Epidermal melanocyte (primary cell): ENCODE measurements around the gene MAN1C1.
"Not testable (repeated sequence)": the region's sequence is repeated elsewhere in the genome, so short reads cannot be mapped to it uniquely, and the experiment has no call there.

ENCODE experiments used
- DNase-seq: peaks from one replicate; pipeline ENCODE4 v3.0.0; 2011; ENCODE audit warnings: low spot score; ENCODE audit not compliant: insufficient read length

The MAN1C1 gene

DNA sequence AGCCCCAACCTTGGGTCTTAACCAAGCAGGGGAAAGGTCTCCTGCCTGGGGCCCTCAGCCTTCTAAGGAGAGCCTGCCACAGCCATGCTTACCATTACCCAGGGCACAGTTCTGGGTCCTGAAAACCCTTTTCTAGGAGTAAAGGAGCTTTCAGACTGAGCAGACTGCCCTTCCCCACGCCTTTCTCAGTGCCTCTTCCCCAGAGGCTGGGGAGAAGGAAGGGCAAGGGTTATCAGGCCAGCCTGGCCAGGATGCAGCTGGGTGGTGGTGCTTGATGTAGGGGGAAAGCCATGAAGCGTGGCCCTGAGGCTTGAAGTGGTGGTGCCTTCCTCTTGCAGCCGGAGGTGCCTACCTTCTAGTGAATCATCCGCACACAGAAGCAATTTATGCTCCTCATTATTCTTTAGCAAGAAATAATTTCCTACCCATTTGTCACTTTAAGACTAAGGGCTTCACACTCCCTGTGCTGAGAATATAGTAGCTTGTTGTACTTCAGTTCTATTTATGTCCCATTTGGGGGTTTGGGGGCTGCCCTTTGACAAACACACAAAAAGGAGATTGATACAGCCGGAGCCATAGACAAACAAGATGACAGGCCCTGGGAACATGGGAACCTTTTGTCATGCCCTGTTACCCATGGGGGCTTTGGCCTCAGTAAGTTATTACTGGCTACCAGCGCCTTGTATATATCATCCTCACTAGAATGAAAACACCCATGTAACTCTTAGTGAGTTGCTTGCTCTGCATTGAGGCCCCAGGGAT is 40.7 kb downstream of the MAN1C1 start:
- no peak for DNase-seq

GRCh38 chr1:25657883-25658760 is 41.5 kb downstream of the MAN1C1 start:
- no peak for DNase-seq

- DNase-seq = no peak
Observed at GRCh38 chr1:25658791-25659431, 42.3 kb downstream of the MAN1C1 start.

DNA sequence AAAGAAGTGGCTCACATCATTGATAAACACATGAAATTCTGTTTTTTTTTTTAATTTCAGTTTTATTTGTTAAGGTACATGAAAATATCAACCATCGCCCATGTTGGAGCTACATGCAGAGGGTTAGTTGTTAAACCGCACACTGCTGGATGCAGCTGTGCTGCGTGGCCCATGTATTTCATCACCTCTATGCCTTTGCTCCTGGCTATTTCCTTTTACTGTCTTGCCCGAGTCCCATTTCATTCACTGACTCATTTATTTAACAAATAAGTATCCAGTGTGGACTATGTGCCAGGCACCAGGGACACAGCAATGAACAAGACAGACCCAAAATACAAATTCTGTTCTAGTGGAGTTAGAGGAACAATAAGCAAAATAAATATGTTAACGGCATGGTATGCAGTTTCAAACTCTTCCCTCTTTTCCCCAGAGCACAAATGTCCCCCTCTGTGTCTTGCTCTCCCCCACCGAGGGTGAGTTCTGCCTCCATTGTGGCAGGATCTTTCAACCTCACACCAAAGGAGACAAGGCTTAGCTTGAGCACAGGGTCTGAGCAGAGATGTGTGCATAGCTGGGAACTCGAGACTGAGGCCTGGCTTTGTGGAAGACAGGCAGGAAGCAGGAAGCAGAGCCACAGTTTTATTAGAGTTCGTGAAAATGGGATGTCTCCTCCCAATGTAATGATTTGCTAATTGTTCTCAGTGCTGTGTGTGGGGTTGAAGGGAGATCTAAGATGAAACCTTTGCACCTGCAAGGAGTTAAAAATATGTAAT is 44.6 kb downstream of the MAN1C1 start:
- DNase-seq = no peak

- DNase-seq = no peak
Observed at GRCh38 chr1:25662061-25662460, 45.5 kb downstream of the MAN1C1 start.

- not testable (repeated sequence) for DNase-seq
Observed at GRCh38 chr1:25662959-25663358, 46.4 kb downstream of the MAN1C1 start.

DNA sequence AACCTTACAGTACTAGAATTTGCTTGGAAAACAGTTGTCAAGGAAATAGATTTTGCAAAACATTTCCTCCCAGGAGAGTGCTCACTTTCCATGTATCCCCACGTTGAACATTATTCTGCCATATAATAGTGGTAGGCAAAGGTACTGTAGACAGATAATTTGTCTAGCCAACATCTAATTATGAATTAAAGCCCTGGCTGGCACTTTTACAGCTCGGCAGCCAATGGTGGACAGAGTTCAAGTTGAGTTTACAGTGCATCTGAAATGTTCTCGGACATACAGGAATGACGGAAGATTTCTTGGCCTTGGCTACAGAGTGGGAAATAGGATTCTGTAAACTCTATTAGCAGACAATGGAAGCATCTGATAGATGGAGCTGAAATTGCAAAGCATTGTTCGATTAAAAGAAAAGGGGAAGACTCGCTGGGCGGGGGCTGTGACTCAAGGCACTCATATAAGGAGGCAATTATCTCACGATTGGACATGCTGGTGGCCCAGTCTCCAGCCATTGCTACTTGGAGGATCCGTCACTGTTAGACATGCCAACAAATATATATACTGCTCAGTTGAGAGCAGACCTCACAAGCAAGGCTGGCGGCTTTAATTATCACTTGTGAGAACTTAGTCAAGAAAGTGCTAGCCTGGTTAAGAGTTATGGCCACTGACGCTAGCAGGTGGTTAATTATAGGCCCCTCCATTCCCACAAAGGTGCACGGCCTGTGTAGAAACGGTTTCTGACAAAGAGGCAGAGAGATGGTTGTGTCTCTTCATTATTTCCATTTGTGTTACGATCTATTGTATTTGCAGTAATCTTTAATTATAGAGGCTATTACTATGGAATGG is 48.0 kb downstream of the MAN1C1 start:
- DNase-seq = no peak

DNA sequence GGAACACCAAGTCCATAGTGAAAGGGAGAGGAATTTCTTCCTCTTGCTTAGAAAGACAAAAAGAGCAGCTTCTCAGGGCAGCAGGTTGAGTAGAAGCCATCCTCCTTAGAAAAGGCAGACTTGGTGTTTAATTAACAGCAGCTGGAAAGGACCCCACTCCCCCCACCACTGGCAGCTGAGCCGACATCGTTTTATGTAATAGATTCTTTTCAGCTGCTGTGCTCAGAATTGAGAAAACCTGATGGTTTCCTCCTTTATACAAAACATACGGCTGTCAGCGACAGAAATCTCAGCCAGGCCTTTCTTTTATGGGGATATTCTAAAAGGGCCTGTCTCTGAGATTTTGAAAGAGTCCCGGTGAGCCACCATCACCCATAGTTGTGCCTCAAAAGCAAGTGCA is 49.9 kb downstream of the MAN1C1 start:
- DNase-seq = no peak

DNA sequence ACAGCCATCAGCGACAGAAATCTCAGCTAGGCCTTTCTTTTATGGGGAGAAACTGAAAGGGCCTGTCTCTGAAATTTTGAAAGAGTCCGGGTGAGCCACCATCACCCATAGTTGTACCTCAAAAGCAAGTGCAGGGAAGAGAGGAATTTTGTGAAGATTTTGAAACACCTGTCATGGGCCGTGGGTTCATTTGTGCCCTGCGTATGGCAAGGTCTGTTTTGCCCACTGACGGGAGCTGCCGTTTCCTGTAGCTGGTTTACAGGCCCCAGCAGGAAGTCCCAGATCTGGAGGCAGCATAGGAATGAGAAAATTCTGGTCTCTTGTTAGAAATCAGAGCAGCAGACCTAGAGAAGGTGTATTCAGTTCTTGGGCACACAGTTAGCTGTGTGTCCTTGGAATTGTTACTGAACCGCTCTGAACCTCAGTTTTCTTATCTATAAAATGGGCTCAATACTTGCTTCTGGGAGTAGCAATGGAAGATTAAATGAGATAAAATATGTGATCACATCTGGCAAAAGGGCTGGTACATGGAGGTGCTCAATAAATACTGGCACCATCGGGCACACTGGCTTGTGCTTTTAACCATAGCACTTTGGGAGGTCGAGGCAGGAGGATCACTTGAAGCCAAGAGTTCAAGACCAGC is 52.5 kb downstream of the MAN1C1 start:
- no peak for DNase-seq

DNA sequence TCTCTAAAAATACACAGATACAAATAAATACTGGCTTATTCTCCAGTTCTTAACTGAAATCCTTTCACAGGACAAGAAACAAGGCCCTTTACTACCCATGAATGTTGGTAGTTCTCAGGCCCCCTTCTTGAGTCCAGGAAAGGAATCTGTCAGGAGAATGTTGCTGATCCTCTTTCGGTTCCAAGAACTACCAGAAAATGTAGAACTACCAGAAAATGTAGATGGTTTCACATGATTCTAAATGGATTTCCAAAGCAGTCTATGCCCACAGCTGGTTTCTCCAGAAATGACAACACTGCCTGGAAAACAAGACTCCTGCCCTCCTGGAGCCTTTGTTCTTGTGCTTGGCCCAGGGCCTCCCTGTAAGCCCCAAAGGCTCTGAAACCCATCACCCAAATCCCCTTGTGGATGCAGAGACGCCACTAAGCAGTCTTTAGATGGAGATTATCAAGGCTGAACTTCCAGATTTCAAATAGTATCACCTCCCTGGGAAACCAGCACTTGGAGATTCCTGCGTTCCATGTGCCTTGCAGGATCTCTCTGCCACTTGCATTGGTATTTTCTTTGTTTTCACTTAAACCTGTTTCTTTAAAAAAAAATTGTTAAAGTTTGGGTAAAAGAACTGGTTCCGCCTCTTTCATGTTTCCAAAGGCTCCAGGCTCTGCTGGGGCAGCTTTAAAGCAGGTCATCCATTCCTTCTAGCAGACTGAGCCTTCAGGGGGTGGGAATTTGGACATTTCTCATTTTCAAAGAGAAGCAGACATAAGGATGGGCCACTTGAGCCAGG is 53.4 kb downstream of the MAN1C1 start:
- DNase-seq = no peak

- no peak for DNase-seq
Observed at GRCh38 chr1:25671929-25672328, 55.3 kb downstream of the MAN1C1 start.

GRCh38 chr1:25672763-25673409 is 56.3 kb downstream of the MAN1C1 start:
- no peak for DNase-seq

- DNase-seq = no peak
Observed at GRCh38 chr1:25673456-25673855, 56.9 kb downstream of the MAN1C1 start.

DNA sequence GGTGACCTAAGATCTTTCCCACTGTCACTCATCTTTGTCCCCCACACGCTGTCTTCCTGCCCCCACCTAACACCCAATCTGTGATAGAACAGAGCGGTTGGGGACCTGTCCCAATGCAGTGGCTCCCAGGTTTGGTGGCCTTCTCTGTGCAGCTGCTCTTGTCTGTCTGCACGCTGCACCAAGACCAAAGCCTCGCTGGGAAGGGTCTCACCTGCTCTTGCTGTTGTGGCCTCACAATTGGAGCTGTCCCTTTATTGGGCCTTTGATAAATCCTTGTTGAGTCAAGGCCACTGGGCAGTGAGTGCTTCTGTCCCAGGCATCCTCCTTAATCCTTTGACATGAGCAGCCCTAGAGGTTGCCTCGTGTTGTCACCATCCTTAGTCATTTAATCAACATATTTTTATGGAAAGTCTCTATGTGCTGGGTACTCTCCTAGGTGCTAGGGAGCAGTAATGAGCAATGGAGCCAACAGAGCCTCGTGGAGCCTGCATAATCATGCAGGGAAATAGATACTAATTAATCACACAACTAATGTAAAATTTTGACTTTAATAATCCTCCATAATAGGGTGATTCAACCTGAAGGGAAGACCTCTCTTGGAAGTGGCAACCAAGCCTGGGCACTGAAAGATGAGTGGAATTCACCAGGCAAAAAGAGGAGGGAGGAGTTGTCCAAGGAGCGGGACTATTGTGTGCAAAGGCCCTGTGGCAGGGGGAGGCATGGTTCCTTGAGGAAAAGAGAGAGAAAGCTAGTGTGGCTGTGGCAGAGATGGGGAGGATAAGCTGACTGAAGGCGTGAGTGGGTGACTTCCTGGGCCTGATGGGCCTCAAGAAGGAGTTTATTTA is 57.6 kb downstream of the MAN1C1 start:
- DNase-seq = no peak

DNA sequence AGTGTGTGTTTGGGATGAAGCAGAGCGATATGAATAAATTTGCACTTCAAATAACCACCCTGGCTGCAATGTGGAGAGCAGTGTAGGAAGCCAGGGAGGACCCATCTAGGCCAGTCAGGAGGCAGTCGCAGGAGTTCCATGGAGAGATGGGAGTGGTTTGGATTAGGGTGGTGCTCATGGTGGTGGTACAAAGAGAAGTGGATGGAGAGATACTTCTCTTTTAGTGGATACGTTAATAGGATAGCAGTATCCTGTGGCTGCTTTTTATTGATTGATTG is 58.2 kb downstream of the MAN1C1 start:
- no peak for DNase-seq

GRCh38 chr1:25675729-25676476 is 59.3 kb downstream of the MAN1C1 start:
- no peak for DNase-seq

DNA sequence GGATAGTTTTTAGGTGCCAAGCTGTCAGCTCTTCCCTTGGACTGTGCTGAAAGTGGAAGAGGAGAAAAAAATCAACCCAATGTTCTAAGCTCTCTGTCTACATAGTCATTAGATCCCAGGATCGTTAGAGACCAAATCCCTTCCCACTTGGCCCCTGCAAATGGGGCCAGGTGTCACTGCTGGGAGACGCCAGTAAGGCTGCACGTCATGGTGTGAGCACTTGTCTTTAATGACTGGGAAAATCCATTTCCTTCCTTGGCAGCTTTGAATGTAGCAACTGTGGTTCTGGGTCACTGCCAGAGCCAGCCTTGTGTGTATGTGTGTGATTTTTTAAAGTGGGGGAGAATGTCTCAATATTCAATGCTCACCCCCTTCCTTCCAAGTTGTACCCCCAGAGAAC is 59.9 kb downstream of the MAN1C1 start:
- no peak for DNase-seq
